Left ventricle myocardium inferior (tissue), 1 donor: ENCODE measurements around the gene ZNRF3. TPM values are rescaled to one million over a fixed set of nuclear protein-coding genes. Genes with fewer than 3 reads are reported as not detected.

Experiments used
- DNase-seq: peaks from one replicate; pipeline ENCODE4 v3.0.0-alpha.2; 2020
- H3K27ac ChIP-seq: fragments of 200-600 bp; replicated peaks from 2 replicates; pipeline ENCODE4 v1.8.0; 2021
- H3K27me3 ChIP-seq: fragments of 200-600 bp; 2 replicates; pipeline ENCODE4 v1.8.0; 2021; ENCODE audit warnings: low read depth
- H3K36me3 ChIP-seq: fragments of 200-600 bp; 2 replicates; pipeline ENCODE4 v1.8.0; 2021
- H3K4me1 ChIP-seq: fragments of 200-600 bp; 2 replicates; pipeline ENCODE4 v1.8.0; 2021
- H3K4me3 ChIP-seq: fragments of 200-600 bp; 2 replicates; pipeline ENCODE4 v1.8.0; 2021; ENCODE audit warnings: mild to moderate bottlenecking, moderate library complexity
- H3K9me3 ChIP-seq: fragments of 200-600 bp; replicated peaks from 2 replicates; pipeline ENCODE4 v1.8.0; 2021
- intact Hi-C: fragments of 100-400 bp; cut with micrococcal nuclease; formaldehyde crosslinking; loops from one replicate; pipeline ENCODE4 v1.11.0; 2022
- total RNA-seq: library from RNA; stranded (reverse); fragmentation: NEBNext Ultra II Directional; extraction: Animal tissue kit (Norgen Biotek cat#: 25700); gene quantifications from one replicate; pipeline ENCODE4 v1.2.1, GENCODE V29; 2021
- TF ChIP-seq, protein P1 (sequence below): fragments of 200-600 bp; IDR thresholded peaks from 2 replicates; pipeline ENCODE4 v1.8.0; 2021; ENCODE audit warnings: antibody characterized with exemption, mild to moderate bottlenecking, borderline replicate concordance
- donor health status: DM: no; HTN: yes; CAD: no; lungs with severe emphysema.

The ZNRF3 gene
- total RNA-seq, 1 donor from 2014 or later: 6.3 TPM

DNA sequence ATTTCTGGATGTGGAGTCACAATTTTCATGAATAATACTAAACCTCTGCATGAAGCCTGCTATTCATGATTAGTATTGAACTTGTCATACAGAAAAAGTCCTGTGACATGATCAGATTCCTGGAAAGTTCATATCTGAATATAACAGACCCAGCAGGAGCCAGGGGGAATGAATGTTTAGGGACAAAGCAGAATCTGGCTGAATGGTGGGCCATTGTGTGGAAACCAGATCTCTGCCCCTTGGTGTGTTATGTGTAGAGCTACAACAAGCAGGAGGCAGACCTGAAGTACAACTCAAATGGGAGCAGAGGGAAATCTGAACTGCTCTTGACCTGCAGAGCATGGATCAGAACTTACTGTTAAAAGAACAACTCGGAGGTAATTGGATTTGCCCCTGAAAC is 219.7 kb downstream of the ZNRF3 start:
- DNase-seq: no peak
- Histone ChIP-seq H3K27me3 (no peaks in the 10 kb centered on the region), H3K27ac (no peak overlapping the region), H3K4me3 (no peak overlapping the region), H3K4me1 (no peaks in the 10 kb centered on the region), H3K9me3 (no peaks in the 10 kb centered on the region), H3K36me3 (peaks cover 23% of the 10 kb centered on the region)
- TF ChIP-seq, protein P1, sequence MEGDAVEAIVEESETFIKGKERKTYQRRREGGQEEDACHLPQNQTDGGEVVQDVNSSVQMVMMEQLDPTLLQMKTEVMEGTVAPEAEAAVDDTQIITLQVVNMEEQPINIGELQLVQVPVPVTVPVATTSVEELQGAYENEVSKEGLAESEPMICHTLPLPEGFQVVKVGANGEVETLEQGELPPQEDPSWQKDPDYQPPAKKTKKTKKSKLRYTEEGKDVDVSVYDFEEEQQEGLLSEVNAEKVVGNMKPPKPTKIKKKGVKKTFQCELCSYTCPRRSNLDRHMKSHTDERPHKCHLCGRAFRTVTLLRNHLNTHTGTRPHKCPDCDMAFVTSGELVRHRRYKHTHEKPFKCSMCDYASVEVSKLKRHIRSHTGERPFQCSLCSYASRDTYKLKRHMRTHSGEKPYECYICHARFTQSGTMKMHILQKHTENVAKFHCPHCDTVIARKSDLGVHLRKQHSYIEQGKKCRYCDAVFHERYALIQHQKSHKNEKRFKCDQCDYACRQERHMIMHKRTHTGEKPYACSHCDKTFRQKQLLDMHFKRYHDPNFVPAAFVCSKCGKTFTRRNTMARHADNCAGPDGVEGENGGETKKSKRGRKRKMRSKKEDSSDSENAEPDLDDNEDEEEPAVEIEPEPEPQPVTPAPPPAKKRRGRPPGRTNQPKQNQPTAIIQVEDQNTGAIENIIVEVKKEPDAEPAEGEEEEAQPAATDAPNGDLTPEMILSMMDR: no peak
- intact Hi-C loops: no loop called here

DNA sequence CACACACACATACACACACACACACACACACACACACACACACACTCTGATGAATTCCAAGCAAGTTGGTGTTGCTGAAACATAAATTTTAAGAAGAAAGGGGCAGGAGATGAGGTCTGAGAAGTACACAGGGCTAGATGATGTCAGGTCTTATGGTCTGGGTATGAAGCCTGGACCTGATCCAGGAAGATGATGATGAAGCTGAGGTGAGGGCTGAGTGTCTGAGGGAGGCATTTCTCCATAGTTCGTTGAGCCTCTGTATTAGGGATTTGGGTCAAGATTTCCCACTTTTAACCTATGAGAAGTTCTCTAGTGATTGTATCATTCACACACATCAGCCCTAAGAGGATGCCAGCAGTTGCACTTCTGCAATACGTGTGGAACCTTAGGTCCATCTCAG is 222.1 kb downstream of the ZNRF3 start:
- no peak overlapping the region for H3K4me3 ChIP-seq
- peaks cover 6% of the 10 kb centered on the region for H3K36me3 ChIP-seq
- DNase-seq: no peak
- H3K27ac ChIP-seq: no peak overlapping the region
- TF ChIP-seq, protein P1: no peak
- peaks cover 12% of the 10 kb centered on the region for H3K4me1 ChIP-seq
- intact Hi-C loops: no loop called here
- no peaks in the 10 kb centered on the region for H3K9me3 ChIP-seq
- no peaks in the 10 kb centered on the region for H3K27me3 ChIP-seq

DNA sequence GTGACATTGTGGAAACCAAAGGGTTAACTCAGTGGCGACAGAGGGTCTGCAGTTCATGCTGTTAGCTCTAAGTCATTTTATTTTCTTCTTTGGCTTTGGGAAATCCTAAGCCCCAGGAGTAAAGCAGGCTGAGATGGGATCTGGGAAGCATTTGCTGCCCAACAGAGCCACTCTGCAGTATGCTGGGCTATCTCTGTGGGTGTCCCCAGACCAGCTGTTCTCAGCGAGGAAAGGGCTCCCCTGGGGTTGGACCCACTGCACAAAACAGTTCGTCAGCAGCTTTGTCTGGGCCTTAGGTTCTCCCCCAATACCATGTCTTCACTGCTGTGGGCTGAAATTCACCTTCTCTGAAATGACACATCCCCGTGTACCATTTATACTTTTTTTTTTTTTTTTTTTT is 223.5 kb downstream of the ZNRF3 start:
- Histone ChIP-seq H3K27ac (no peak overlapping the region), H3K9me3 (no peaks in the 10 kb centered on the region), H3K36me3 (peaks cover 3% of the 10 kb centered on the region), H3K27me3 (no peaks in the 10 kb centered on the region), H3K4me3 (no peak overlapping the region), H3K4me1 (peaks cover 12% of the 10 kb centered on the region)
- TF ChIP-seq, protein P1: no peak
- intact Hi-C loops: no loop called here
- DNase-seq: no peak

Other genes with a start within 250 kb of the ZNRF3 start
- gene TTC28, start 203.7 kb upstream of the ZNRF3 start, total RNA-seq: 16.4 TPM
- gene CHEK2, start 141.8 kb upstream of the ZNRF3 start, total RNA-seq: 2.5 TPM
- gene HSCB, start 141.5 kb upstream of the ZNRF3 start, total RNA-seq: 9.8 TPM
- gene CCDC117, start 110.9 kb upstream of the ZNRF3 start, total RNA-seq: 10.1 TPM
- 75.9 TPM for gene XBP1, start 83.0 kb upstream of the ZNRF3 start, total RNA-seq
- 0.30 TPM for gene C22orf31, start 178.3 kb downstream of the ZNRF3 start, total RNA-seq
- 102 TPM for gene KREMEN1, start 189.5 kb downstream of the ZNRF3 start, total RNA-seq